Activated CD8-positive, alpha-beta memory T cell treated with anti-CD3 and anti-CD28 coated beads for 1 hour (primary cell): Measurements from ENCODE around the gene SCRN2.

Experiments used
- DNase-seq, 2 donors: peaks; one replicate each; pipeline ENCODE4 v3.0.0-alpha.2; 2020; ENCODE audit warnings: low read depth in 1 of 2; ENCODE audit errors: extremely low read depth in 1 of 2

The SCRN2 gene

DNA sequence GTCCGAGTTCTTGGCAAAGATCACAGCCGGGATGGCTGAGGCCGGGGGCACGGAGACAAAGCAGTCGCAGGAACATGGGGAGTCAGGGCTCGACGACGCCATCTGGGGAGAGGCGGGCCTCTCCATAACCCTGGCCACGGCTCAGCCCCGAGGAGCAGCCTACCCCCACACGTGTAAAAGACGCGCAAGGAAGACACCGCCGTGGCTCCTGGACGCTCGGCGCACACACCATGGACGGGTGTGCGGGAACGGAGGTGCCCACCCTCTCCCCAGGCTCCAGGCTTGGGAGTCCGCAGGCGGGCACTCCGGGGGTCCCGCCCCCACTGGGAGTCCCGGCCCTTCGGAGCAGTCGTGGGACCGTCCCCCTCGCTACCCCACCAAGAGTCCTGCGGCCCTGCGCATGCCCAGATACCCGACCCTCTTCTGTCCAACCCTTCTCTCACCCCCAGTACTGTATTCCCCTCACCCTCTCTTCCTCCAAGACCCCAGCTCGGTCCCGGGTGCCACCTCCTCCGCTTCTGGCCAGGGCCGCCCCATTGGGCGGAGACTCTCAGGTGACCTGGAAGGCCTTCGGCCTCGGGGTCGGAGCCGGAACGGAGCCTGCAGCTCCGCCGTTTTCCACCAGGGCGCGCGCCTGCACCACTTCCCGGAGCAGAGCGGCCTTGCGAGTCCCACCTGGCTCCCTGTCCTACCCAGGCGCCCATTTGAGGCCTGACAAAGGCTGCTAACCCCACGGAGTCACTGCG is at the start of gene SCRN2:
TSS of gene SCRN2 (minus strand) at position 532 of the 746 bp plus-strand sequence. CDS start at position 102, 430 bp downstream.
- DNase-seq: peak; percentile 60 to 77

DNA sequence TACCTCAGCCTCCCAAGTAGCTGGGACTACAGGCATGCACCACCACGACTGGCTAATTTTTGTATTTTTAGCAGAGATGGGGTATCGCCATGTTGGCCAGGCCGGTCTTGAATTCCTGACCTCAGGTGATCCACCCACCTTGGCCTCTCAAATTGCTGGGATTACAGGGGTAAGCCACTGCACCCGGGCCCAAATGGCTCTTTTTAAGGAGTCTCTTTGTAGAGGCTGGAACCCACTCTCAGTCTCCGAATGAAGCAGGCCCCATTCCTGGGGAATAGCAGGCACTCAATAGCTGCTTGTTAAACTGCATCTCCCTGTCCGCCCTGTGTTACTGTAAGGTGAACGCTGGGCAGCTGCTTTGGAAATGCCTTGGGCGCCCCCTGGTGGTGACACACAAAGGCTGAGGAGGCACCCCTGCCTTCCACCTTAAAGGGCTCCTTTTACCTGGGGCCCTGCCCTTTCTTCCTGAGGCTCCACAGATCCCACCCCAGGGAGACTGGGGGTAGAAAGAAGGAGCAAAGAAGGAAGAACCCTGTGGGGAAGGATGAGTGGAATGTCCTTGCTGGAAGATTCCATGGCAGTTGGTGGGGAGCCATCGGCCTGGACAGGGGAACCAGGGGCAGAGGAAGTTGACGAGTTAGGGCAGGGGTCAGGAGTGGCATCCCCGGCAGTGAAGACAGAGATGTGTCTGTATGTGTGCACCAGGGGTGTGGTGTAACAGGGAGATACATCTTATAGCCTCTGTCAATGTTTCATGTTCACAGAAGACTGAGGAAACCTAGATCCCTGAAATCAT is 48.9 kb upstream of the SCRN2 start:
- DNase-seq: peak; percentile 84 to 92

DNA sequence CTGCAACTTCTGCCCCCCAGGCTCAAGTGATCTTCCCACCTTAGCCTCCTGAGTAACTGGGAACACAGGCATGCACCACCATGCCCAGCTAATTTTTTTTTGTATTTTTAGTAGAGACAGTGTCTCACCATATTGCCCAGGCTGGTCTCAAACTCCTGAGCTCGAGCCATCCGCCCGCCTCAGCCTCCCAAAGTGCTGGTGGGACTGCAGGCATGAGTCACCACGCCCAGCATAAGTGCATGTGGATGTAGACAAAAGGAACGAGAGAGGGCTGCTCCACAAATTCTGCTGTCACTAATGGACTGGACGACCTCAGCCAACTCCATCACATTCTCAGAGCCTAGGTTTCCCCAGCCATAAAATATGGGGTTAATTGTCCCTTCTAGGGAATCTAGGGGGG is 47.2 kb upstream of the SCRN2 start:
- DNase-seq: no peak

DNA sequence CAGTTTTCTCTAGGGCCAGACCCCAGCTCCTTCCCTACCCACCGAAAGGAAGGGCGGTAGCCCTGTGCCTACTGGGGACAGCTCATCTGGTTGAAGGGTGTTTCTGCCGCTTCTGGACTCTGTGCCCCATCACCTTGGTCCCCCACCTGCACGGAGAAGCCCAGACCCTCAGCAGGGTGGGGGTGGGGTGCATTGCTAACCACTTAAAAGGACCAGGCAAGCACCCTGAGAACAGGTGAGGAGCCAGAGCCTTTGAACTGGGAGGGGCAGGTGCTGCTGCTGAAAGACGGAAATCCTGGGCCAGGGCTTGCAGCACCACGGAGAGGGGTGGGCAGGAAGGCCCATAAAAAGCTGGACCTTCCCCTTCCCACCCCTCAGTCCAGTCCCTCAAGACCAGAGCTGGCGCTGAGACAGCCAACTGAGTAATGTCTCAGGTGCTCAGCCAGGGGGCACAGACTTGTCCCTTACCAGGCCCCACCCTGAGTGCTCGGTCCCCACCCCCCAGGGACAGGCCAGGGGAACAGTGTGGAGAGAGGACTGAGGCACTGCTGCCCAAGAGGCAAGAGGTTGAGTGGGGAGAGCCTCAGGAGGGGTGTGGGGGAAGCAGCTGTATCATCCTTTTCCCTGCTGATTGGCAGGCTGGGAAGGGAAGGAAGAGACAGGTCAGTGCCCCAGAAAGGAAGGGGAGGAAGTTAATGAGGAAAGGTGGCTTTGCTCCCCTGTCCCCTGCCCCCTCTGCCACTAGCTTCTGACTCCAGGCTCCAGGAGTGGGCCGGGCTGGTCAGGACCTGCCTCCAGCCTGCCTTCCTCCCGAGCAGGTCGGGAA is 44.0 kb upstream of the SCRN2 start:
- no peak for DNase-seq

- no peak for DNase-seq
Observed at GRCh38 chr17:47884427-47884740, 43.3 kb upstream of the SCRN2 start.

DNA sequence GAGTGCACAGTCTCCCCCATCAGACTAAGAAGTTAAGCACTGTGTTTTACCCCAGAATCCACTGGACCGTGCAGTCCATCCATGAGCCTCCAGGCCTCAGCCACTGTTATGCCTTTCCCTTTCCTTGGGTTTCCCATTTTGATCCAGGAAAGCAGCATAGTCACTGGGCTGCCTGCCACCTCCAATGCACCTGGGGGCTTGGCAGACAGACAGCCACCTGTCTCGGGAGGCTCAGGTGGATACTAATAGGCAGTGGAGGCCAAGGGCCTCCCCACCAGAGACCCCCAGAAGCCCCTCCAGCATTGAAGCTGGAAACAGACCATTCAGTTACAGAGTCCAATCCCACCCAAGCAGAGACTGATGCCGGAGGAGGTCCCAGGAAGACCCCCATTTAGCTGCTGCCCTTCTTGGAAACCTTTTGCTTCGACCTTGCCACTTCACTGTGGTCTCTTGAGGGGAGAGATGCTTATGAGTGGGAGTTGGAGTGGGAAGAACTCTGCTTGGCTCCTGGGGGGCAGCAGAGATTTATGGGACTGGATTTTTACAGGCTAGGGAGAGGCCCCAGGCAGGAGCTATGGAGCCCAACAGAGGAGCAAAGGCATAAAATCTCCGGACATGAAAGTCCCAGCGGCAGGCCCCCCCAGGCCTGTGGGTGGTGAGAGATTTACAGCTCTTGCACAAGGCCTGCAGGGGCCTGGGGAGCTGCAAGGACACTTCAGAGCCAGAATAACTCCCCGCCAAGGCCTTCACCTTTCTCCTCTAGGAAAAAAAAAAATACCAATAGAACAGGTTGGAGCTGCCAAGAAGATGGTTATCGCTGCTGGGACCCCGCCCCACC is 42.7 kb upstream of the SCRN2 start:
- no peak for DNase-seq

GRCh38 chr17:47882695-47883588 is 41.9 kb upstream of the SCRN2 start:
- DNase-seq: no peak

GRCh38 chr17:47882247-47882646 is 41.2 kb upstream of the SCRN2 start:
- no peak for DNase-seq

DNA sequence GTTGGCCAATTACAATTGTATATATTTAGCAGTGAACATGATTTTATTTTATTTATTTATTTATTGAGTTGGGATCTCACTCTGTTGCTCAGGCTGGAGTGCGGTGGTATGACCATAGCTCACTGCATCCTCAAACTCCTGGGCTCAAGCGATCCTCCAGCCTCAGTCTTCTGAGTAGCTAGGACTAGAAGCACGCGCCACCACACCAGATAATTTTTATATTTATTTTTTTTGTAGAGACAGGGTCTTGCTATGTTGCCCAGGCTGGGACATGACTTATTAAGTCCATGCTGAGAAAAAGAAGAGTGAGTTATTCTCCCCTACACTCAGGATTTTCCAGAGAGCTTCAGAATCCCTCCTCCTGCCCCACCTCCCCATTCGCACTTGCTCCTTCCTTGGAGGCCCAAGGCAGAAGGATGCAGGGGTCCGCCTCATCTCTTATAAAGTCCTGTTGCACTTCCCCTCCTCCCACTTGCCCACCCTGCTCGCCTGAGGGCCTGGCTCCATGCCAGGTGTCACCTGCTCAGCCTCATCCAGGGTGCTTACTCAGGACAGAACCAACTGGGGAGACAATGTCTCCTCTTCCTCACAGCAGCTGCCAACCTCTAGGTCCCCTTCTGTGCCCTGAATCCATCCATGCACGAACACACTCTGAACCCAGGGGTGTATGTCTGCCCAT is 38.8 kb upstream of the SCRN2 start:
- no peak for DNase-seq

DNA sequence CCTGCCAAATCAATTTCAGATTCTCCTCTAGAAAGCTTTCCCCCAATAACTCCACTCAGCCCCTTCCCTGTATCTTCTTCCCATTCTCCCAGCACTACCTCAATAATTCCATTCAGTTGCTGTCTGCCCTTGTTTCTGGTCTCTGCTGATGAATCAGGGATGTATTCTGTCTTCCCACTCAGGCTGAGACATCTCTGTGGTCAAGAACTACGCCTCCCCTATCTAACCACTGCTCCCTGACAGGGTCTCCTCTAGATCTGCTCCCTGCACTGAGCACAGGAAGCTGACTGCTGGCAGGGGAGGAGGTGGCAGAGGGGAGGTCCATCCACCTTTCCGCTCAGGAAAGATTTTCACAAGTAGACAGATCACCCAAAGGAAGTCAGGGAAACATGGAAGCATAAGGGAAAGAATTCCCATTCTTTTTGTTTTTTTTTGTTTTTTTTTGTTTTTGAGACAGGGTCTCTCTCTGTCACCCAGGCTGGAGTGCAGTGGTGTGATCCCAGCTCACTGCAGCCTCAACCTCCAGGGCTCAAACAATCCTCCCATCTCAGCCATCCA is 38.0 kb upstream of the SCRN2 start:
- DNase-seq: no peak

GRCh38 chr17:47878203-47879027 is 37.3 kb upstream of the SCRN2 start:
- DNase-seq: no peak

- no peak for DNase-seq
Observed at GRCh38 chr17:47877368-47878034, 36.4 kb upstream of the SCRN2 start.

- DNase-seq: no peak
Observed at GRCh38 chr17:47875011-47875985, 34.2 kb upstream of the SCRN2 start.

- no peak for DNase-seq
Observed at GRCh38 chr17:47873200-47874090, 32.4 kb upstream of the SCRN2 start.

DNA sequence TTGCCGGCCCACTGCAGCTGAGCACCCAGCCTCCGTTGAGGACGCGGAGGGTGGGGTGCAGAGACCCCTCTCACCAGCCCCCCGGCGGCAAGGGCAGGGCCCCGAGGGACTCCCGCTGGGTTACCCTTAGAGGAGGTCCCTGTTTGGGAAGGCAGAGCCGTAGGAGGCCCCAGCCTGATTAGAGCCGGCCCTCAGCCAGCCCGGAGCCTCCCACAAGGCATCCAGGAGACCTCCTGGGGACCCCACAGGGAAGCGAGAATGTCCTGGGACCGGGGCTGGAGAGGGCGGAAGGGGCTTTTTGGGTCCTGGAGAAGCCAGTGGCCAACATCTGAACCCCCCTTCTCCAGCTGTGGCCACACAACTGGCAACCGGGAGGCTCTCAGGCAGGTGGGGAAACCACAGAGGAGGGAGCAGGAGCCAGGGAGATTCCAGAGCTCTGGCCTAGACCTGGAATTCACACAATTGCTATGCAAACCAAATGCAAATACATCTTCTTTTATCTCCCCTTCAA is 31.6 kb upstream of the SCRN2 start:
- DNase-seq: no peak
